NCI-H2227 treated with DMSO at 0.1 percent for 48 hours (cell line): ENCODE data around the gene C19orf81.
A peak's percentile ranks its signal among the peaks of the same experiment; 100 is the strongest.

Experiments
- DNase-seq: peaks from one replicate; lab custom pipeline; 2025; lab: John Stamatoyannopoulos, UW

Gene C19orf81

DNA sequence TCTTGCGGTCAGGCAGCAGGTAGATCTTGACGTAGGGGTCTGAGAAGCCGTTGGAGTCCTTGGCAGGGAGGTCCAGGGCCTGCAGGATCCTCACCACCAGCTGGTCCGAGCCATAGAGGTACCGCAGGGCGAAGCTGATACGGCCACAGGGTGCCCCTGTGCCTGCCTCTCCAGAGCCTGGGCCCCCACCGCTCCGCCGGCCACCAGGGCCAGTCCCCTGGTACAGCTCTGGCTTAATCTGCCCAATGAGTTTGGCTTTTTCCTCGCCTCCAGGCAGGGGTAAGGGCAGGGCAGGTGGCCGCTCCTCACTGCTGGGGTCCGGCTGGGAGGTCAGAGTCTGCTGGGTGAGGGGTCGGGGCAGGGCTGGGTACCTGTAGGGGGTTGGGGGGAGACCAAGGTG is 19.4 kb upstream of the C19orf81 start:
- no peak for DNase-seq

DNA sequence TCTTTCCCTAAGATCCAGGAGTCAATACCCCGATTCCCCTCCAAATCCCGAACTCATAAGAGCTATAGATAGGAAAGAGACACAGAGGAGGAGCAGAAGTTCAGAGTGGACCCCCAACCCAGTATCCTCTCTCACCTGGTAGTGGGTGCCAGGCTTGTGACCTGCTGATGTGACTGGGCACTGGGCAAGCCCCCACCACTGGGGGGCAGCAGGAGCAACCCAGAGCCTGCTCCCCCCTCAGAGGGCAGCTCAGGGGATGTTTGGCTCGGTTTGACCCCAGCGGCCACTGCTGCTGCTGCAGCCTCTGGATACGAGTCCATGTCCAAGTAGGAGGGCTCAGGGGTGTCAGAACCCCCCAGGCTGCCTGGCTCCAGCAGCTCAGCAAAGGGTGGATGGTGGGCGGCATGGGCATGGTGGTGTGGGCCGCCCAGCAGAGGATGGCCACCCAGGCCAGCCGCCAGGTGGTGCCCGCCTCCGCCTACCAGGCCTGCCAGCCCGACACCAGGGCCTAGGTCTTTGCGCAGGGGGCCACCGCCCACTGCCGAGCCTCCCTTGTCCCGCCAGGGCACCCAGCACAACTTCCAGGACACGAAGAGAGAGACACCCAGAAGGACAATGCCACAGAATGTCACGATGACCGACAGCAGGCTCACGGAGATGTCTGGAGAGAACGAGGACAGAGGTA is 17.0 kb upstream of the C19orf81 start:
- DNase-seq, result no peak

DNA sequence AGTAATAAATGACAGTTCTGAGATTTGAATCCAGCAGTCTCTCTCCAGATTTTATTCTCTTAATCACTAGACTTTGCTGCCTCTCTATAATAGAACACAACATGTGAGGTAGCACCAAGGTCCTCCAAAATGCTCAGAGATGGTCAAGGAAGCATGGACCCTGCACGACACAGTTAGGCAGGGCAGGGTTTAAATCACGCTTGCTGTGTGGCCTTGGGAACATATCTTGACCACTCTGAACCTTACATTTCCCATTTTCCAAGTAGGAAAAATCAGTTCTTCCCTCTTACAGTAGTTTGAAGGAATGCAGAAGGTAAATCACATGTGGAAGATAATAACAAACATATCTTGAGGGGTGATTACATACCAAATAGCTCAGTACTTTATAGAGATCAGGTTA is 15.9 kb upstream of the C19orf81 start:
- DNase-seq, result no peak

DNA sequence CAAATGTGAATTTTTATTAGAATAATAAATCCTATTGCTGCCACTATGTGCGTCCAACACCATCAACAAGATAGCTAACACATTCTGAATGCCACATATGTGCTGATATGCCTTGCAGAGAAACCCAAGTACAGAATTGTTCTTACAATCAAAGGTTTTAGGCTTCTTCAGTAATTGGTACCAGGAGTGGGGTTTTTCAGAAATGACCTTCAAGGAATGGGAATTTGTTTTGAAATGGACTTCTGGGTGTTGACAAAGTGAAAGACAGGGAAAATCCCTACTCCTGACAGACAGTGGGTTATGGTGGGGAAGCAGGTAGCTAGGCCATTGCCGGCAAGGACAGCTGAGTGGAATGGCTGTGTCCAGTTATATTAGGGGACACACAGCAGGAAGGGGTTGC is 15.3 kb upstream of the C19orf81 start:
- DNase-seq, result no peak

DNA sequence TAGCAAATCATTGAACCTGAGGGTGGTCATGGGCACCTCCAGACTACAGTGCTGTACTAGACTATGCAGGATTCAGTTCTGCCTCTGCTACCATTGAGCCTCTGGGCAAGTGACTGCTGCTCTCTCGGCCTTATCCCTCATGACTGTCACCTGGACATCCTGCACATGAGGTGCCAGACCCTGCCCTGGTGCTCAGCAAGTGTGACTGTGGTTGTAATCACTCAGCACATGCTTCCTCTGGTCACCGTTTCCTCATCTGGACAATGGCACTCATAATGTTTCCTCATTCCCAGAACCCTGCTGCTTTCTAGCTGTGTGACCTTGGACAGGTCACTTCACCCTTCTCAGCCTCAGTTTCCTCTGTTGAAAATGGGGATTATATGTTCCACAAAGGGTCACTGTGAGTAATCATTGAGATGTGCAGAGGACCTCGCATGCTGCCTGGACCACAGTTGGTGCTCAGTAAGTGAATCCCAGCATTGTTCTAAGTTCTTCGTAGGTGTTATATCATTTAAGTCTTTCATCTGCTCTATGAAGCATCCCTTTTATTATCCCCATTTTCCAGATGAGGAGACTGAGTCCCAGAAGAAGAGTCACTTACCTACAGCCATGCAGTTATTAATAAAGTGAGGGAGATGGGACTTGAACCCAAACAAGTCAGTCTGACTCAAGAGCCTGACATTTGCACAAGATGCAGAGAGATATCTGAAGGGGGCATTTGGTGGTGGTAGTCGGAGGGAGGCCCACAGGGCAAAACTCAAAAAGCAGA is 12.7 kb upstream of the C19orf81 start:
- DNase-seq, result no peak

DNA sequence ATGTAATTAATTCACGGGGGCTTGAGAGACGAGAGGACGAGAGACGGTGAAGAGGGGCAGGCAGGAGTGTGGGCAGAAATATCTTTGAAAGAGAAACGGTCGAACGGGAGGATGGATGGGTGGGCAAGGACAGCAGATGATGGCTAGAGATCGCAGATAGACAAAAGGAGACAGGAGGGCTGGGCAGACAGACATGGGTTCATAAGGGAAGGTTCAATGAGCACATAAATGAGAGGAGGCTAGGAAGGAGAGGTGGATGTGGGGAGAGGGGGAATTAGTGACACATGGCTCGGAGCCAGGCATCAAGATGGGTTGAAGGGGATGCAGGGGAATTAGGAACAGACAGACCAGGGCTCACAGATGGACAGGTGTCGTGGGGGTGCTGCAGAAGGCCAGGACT is 10.6 kb upstream of the C19orf81 start:
- no peak for DNase-seq

DNA sequence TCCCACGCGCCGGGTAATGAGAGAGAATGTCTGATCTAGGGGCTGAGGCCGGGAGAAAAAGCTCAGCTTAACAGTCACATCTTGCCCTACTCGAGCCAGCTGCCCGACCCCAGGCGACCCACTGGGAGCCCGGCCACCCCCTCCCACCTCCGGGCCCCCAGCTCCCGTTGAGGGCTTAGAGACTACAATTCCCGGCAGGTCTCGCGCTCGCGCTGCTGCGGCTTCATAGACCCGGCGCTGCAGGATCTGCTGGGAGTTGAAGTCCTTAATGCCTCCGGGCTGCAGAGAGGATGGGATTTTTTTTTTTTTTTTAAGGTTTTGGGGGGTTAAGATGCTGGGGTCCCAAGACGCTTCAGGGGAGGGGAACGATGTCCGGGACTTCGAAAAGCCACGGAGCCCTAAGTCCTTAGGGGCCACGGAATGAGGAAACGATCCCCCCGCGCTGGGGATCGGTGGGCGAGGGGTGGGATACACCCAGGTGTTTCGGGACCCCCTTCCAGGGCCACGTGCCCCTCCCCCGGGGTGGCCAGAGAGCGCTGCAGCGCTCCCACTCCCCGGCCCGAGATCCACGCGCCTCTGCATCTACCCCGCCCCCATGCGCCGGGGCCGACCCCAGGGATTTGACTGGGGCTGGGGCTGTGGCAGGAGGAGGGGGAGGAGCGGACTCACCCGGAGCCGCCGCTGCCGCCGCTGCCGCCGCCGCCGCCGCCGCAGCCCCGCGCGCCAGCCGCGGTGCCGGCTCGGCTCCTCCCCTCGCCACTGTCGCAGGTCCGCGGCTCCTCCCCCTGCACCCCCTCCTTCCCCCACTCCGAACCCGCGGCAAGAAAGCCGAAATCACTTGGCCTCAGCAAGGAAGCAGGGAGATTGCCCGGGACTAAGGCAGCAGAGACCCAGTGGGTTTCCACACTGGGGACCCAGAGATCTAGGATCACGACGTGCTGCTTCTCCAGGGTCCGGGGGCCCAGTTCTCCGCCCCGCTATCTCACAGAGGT is 9.8 kb upstream of the C19orf81 start, which contains the start of gene SYT3:
SYT3 (minus strand) TSS at position 761 of the 992 bp plus-strand sequence. CDS start 2,470 bp downstream, outside the sequence.
- DNase-seq, result peak; percentile 60

DNA sequence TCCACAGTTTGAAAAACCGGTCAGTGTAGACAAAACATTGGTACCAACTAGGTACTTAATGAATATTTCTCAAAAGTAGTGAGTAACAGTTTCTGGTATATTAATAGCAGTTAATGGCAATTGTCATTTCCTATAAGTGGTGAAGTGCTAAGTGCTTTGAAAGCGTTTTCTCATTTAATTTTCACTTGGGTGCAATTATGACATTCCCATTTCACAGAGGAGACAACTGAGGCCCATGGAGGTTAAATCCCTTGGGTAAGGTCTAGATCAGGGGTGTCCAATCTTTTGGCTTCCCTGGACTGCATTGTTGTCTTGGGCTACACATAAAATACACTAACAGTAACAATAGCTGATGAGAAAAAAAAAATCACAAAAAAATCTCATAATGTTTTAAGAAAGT is 8.9 kb upstream of the C19orf81 start:
- DNase-seq, result no peak

DNA sequence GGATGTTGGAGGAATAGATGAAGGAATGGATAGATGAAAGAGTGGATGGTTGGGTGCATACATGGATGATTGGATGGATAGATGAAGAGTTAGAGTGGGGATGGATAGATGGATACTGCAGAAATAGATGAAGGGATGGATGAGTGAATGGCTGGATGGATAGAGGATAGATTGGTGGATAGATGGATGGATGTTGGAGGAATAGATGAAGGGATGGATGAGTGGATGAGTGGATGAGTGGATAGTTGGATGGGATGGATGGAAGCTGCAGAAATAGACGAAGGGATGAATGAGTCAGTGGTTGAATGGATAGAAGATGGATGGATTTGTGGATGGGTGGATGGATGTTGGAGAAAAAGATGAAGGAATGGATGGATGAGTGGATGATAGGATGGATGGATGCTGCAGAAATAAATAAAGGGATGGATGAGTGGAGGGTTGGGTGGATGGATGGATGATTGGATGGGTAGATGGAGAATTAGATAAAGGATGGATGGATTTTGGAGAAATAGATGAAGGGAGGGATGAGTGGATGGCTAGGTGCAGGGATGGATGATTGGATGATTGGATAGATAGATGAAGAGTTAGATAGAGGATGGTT is 4.8 kb upstream of the C19orf81 start:
- DNase-seq, result no peak

DNA sequence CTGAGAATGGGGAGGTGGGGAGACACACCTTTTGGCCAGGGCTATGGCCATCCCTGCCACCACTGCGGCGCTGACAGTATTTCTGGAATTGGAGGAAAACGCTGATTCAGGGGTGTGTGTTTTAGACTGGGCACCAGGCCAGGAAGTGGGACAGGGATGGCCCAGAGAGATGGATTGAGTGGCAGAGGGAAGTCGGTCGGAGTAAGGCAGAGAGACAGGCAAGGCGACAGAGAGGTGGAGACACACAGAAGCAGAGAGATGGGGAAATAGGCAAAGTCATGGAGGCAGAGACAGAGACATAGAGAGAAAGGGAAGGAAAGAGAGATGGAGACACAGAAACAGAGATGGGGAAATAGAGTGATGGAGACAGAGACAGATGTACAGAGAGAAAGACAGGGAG is 4.1 kb upstream of the C19orf81 start:
- no peak for DNase-seq

DNA sequence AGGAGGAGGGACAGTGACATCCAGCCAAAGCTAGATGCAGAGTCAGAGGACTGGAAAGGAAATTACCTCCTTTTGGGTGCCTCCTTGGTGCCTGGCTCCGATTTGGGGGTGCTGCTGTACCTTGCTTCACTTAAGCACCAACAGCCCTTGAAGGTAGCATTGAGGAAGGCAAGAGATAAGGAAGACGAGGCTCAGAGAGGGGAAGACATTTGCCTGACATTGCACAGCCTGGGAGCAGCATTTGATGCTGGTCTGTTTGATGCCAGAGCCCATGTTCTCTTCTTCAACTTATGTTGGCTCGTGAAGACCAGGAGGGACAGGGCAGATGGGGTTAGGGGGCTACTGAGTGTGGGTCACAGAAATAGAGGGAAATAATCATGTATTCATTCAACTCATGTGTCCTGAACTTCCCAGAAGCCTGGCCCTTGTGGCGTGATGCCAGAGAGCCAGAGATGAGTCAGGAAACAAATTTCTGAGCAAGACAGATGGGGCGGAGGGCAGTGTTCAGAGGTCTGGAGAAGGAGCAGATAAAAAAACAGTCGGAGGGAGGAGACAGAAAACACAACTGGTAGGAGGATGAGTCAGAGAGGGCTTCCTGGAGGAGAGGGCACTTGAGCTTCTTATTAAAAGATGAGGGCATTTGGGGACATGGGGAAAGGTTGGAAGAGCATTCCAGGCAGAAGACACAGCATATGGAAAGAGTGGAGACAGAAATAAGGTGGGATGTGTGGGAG is 3.0 kb upstream of the C19orf81 start:
- no peak for DNase-seq

DNA sequence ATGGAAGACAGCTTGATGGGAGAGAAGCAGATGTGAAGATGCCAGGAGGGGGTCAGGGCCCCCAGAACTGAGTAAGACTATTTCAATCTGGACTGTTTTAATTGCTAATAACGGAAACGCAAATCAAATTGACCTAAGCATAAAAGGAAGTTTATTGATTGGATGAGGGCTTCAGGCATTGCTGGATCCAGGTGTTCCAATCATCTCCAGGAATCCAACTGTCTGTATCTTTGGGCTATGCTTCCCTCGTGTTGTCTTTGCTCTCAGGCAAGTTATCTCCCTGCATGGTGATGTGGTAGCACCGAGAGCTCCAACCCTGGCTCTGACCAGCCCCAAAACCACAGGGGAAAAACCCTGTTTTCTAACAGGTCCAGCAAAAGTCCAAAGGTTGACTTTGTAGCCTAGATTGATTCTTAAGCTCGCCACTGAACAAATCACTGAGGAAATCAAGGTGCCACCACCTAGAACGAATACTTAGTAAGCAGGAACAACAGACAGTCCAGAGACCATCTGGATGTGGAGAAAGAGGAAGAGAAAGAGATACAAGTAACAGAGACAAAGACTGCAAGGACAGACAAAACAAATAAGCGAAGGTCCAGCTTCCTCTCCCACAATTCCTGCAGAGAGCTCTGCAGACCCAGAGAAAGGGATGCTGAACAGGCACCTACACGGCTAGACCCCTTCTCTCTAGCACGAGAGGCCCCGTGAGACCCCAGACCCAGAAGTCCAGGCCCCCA is 1.2 kb upstream of the C19orf81 start:
- DNase-seq, result no peak

DNA sequence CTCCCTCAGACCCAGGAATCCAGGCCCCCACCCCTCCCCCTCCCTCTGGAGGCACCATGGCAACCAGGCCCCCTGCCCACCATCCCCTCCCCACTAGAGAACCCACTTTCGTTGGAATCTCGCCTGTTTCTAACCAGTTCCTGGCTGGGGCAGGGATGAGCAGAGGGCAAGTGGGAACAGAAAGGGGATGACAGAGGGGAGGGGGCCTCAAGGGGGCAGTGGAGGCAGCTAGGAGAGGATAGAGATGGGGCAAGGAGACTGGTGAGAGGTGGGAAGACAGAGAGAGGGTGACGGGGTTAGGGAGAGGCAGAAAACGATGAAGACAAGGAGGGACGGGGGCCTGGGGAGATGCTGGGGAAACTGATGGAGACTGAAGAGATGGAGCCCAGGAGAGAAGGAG is 586 bp upstream of the C19orf81 start:
- no peak for DNase-seq

DNA sequence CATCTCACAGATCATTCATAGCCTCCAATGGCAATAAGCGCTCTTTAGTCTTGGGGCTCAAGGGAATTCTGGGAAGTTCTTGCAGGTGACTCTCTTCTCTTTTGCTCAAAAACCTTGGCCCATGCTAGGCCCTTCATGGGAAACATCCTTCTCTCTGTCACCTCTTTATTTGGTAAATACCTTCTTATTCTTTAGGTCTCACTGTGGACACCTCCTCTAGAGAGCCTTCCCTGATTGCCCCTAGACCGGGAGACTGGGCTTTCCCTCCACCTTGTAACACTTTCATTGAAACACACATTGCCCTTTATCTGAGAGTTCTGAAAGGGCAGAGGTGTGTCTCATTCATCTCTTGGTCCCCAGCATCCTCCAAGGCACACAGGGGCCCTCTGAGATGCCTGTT is 1.9 kb downstream of the C19orf81 start:
- no peak for DNase-seq

DNA sequence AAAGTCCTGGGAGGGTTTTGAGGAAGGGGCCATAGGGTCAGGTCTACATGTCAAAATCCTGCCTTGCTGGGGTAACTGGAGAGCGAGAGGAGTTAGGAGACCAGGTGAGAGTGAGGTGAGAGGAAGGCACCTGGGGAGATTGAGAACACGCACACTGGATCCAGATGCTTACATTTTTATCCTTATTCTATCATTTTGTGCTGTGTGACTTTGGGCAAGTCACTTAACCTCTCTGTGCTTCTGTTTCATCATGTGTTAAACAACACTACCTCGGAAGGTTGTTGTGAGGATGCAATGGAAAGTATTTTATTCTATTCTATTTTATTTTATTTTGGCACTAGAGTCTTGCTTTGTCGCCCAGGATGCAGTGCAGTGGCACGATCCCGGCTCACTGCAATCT is 3.5 kb downstream of the C19orf81 start:
- DNase-seq, result no peak

DNA sequence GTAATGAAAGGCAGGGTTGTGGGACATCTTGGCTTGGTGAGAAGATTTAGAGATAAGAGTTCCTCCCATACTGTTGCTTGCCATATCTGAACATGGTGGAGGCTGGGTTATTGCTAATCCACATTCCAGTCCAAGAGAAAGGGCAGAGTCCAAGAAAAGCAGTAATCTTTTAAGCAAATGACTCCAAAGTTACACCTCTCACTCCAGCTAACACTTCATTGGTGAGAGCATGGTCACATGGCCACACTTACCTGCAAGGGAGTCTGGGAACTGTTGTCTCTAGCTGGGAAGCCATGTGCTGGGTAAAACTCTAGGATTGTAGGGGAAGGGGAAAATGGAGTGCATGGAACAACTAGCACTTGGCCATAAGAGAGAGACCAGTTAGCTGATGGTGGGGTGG is 5.6 kb downstream of the C19orf81 start:
- DNase-seq, result no peak

DNA sequence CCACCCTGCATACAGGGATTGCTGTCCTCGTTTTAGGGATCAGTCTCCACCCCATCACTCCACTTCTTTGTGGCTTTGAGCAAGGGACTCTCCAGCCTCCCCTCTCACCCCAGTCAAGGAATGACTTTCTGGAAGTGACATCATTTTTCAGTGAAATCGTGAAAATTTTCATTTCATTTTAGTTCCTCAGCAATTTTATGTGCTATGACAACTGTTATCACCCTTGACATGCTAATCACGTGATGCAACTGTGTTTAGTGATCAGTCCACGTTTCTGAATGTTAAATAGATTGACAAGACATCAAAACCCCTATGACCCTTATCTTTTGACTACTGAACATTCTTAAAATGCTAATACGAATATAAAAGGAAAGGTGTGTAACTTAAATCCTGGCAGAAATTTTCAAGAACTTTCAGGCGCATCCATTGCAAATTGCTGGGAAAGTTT is 8.0 kb downstream of the C19orf81 start:
- DNase-seq, result no peak

DNA sequence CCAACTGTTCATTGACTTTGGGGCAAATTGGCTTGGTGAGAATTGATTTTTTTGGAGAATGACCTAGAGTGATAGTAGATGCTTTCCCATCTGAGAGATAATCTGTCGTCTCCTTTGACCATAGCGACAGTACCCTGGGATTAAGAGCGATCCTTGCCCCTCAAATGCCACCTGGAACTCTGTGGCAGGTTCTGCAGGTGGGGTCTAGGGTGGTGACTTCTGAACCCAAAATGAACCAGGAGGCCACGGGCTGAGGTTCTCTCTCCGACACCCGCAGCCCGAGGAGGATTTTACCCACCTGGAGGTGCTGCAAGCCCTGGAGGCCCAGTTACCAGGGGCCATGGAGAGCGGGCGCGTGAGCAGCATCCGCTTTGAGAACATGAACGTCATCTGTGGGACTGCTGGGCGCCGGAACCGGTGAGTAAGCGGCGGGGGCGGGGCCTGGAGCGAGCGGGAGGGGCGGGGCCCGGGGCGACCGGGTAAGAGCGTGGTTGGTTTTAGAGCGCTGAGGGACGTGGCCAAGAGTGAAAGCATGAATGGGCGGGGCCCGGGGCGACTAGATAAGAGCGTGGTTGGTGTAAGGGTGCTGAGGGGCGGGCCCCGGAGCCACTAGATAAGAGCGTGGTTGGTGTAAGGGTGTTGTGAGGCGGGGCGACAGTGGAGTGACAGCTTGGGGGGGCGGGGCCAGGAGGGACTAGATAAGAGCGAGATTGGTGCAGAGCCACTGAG is 8.6 kb downstream of the C19orf81 start:
- peak; percentile 98 for DNase-seq

DNA sequence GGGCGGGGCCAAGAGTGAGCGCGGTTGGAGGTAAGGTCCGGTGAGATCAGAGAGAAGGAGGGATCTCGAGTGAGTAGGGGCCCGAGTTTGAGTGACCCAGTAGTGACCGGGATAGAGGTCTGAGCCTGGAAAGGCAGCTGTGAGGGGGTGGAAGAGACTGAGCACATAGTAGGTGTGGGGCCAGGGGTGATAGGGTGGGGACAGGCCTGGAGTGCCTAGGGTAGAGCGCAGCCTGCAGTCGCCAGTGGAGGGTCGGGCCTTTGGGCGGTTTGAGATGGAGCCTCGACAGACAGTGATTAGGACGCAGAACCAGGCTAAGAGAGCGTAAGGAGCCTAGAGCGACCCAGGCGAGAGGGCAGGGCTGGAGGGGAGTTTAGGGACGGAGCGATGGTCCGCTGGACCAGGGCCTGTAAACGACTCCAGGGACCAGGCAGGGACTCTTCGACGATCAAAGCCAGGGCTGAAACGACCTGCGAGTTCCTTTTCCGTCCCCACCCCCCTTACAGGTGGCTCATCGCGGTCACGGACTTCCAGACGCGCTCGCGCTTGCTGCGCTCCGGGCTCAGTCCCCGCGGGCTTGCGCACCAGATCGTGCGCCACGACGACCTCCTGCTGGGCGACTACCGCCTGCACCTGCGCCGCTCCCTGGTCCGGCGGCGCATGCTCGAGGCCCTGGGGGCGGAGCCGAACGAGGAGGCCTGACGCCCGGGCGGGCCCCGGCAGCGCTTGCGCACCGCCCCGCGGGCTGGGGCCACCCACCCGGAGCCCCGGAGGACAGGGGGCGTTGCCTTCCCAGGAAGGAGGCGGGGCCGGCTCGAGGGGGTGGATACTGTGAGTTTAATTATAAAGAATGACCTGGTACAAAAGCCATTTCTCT is 9.4 kb downstream of the C19orf81 start:
- DNase-seq, result peak; percentile 83
